Lower leg skin (tissue), 4 donors: ENCODE results near the gene DAPK2. TPM values are rescaled to one million over a fixed set of nuclear protein-coding genes. Genes with fewer than 3 reads are reported as not detected.

Experiments used
- DNase-seq, 2 donors: peaks; one replicate each; pipeline ENCODE4 v3.0.0-alpha.2; 2019; ENCODE audit warnings: low spot score in 2 of 2
- H3K4me3 ChIP-seq: fragments of 200-600 bp; sonication (generic); 2 replicates; pipeline ENCODE4 v1.5.1; 2017; ENCODE audit warnings: mild to moderate bottlenecking, low read depth; ENCODE audit not compliant: poor library complexity, severe bottlenecking
- POLR2A ChIP-seq, 2 donors: fragments of 450-650 bp; IDR thresholded peaks; one replicate each; pipeline ENCODE4 v1.6.1; 2016 to 2017; ENCODE audit warnings: antibody characterized with exemption in 2 of 2, mild to moderate bottlenecking in 1 of 2, moderate library complexity in 1 of 2
- WGBS, 2 donors: methylation state at CpG; one replicate each; pipeline ENCODE4 v1.1.5; 2018; 5-methylcytosine and 5-hydroxymethylcytosine counted together
- intact Hi-C: fragments of 100-400 bp; cut with DNase I; formaldehyde crosslinking; loops from one replicate; pipeline ENCODE4 v1.15.0; 2023; ENCODE audit warnings: low total_unique reads
- total RNA-seq, 4 donors: library from RNA; depleted of rRNA; stranded (reverse); fragments of >200 nt; gene quantifications; one replicate each; pipeline ENCODE4 v1.1.0, GENCODE V29; 2016
- TF ChIP-seq, protein P1 (sequence below), 3 donors: fragments of 450-650 bp; IDR thresholded peaks; one replicate each; pipeline ENCODE4 v1.5.1; 2016; ENCODE audit warnings: antibody characterized with exemption in 3 of 3, mild to moderate bottlenecking in 3 of 3, moderate library complexity in 2 of 3

DAPK2 gene
- total RNA-seq, 4 donors from 2014 or later = 10.9 to 27.5 (median 13.3) TPM

- intact Hi-C loops = no loop called here
- no peak for TF ChIP-seq POLR2A (IDR thresholded peaks at IDR 0.05)
- TF ChIP-seq, protein P1, sequence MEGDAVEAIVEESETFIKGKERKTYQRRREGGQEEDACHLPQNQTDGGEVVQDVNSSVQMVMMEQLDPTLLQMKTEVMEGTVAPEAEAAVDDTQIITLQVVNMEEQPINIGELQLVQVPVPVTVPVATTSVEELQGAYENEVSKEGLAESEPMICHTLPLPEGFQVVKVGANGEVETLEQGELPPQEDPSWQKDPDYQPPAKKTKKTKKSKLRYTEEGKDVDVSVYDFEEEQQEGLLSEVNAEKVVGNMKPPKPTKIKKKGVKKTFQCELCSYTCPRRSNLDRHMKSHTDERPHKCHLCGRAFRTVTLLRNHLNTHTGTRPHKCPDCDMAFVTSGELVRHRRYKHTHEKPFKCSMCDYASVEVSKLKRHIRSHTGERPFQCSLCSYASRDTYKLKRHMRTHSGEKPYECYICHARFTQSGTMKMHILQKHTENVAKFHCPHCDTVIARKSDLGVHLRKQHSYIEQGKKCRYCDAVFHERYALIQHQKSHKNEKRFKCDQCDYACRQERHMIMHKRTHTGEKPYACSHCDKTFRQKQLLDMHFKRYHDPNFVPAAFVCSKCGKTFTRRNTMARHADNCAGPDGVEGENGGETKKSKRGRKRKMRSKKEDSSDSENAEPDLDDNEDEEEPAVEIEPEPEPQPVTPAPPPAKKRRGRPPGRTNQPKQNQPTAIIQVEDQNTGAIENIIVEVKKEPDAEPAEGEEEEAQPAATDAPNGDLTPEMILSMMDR (IDR thresholded peaks at IDR 0.05) = no peak
- DNase-seq = no peak
- 78 to 91% methylated on average over 4 of the region's 4 CpGs for WGBS, 2 donors
- no peak overlapping the region for H3K4me3 ChIP-seq
Measured at GRCh38 chr15:64003182-64003581, 43.1 kb downstream of the DAPK2 start.

DNA sequence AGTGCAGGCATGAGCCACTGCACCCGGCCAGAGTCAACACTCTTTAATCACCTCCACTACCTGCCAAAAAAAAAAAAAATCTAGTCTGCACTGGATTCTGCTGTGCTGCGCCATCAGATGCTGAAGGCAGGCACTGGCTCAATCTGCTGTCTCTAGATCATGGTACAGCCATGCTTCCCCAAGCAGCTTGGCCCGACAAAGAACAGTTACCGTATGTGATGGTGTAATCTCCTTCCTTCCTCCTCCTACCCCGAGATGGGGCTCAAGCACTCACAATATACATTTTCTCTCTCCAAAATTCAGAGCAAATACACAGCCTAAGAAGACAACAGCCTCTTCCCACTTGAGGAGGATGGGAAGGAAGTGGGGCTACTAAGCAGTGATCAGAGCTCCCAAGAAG is 45.1 kb downstream of the DAPK2 start:
- intact Hi-C loops = no loop called here
- 50 to 56% methylated on average over 5 of the region's 5 CpGs for WGBS, 2 donors
- no peak for DNase-seq
- no peak overlapping the region for H3K4me3 ChIP-seq
- TF ChIP-seq, protein P1 (IDR thresholded peaks at IDR 0.05) = no peak
- TF ChIP-seq POLR2A (IDR thresholded peaks at IDR 0.05) = no peak

- DNase-seq = no peak
- no peak overlapping the region for H3K4me3 ChIP-seq
- no peak for TF ChIP-seq POLR2A (IDR thresholded peaks at IDR 0.05)
- TF ChIP-seq, protein P1 (IDR thresholded peaks at IDR 0.05) = no peak
- 89 to 94% methylated on average over 4 of the region's 4 CpGs for WGBS, 2 donors
- intact Hi-C loops = no loop called here
Measured at GRCh38 chr15:64000183-64000951, 45.9 kb downstream of the DAPK2 start.

GRCh38 chr15:63999177-63999576 is 47.1 kb downstream of the DAPK2 start:
- TF ChIP-seq POLR2A (IDR thresholded peaks at IDR 0.05) = no peak
- TF ChIP-seq, protein P1 (IDR thresholded peaks at IDR 0.05) = no peak
- H3K4me3 ChIP-seq = no peak overlapping the region
- WGBS, 2 donors = 40 to 42% methylated on average over 1 to 3 of the region's 3 CpGs
- intact Hi-C loops = no loop called here
- no peak for DNase-seq

DNA sequence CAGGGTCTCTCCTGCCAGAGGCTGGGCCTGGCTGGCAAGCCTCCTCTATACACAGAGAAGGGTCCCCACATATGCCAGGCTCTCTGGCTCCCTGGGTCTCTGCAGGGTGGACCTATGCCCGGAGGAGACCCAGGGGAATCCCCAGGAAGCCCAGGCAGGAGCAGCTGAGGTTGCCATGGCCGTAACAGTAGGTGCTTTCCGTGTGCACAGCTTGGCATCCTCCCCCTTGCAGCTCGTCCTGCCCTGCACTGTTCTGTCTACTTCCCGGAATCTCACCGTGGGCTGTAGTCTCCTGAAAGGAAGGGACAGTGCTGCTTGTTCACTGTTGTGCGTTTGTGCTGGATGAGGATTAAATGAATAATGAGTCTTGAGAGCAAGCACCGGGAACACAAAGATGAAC is 47.8 kb downstream of the DAPK2 start:
- H3K4me3 ChIP-seq = no peak overlapping the region
- intact Hi-C loops = no loop called here
- no peak for DNase-seq
- WGBS, 2 donors = 34 to 37% methylated on average over 8 of the region's 8 CpGs
- TF ChIP-seq, protein P1 (IDR thresholded peaks at IDR 0.05) = no peak
- TF ChIP-seq POLR2A (IDR thresholded peaks at IDR 0.05) = no peak
